OCI-LY3 (cell line): ENCODE data around the gene ALG5.

Experiments used
- EZH2phosphoT487 ChIP-seq: fragments of 200-600 bp; shearing (Covaris generic); IDR thresholded peaks from 2 replicates; pipeline ENCODE4 v1.6.1; 2018; ENCODE audit warnings: antibody characterized with exemption, mixed run types, low read depth
- TF ChIP-seq, protein P1 (sequence below): fragments of 200-600, 300-600 bp; sonication (generic); IDR thresholded peaks from 2 replicates; pipeline ENCODE4 v1.5.1; 2014; ENCODE audit warnings: antibody characterized with exemption, low read length, low read depth

DNA sequence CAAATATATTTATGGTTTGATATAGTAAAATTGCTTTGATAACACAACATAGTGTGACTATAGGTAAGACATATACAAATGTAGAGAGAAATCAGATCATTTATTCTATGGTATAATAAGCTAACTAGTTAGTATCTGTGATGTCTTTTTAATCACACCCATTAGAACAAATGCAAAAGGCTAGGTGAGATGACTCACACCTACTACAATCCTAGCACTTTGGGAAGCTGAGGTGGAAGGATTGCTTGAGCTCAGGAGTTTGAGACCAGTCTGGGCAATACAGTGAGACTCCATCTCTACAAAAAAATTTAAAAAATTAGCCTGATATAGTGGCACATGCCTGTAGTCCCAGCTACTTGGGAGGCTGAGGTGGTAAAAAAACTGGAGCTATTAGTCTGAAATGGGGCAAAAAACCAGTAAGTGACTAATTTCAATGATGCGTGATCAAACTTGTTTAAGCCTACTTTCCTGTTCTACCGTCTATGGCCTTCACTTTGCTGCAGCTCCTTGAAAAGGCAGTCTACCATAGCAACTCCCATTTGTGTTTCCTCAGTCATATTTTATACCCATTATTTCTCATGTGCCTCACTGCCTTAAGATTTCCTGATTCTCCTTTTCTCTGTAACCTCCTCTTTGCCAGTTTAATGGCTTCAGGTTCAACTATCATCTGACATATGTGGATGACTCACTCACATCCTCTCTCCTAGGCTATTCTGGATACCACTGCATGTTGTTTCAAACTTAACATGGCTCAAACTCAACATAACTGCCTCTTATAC is 12.5 kb downstream of the ALG5 start:
- TF ChIP-seq, protein P1, sequence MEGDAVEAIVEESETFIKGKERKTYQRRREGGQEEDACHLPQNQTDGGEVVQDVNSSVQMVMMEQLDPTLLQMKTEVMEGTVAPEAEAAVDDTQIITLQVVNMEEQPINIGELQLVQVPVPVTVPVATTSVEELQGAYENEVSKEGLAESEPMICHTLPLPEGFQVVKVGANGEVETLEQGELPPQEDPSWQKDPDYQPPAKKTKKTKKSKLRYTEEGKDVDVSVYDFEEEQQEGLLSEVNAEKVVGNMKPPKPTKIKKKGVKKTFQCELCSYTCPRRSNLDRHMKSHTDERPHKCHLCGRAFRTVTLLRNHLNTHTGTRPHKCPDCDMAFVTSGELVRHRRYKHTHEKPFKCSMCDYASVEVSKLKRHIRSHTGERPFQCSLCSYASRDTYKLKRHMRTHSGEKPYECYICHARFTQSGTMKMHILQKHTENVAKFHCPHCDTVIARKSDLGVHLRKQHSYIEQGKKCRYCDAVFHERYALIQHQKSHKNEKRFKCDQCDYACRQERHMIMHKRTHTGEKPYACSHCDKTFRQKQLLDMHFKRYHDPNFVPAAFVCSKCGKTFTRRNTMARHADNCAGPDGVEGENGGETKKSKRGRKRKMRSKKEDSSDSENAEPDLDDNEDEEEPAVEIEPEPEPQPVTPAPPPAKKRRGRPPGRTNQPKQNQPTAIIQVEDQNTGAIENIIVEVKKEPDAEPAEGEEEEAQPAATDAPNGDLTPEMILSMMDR = no peak
- no peak for TF ChIP-seq EZH2phosphoT487
